WI38 (cell line): Measurements from ENCODE around the gene FLT3.

ENCODE experiments used
- H3K4me3 ChIP-seq: 2 replicates; pipeline ENCODE4 v1.5.1; 2011; ENCODE audit warnings: low read depth, mild to moderate bottlenecking, control low read depth, low read length
- CTCF ChIP-seq: IDR thresholded peaks from 2 replicates; pipeline ENCODE4 v1.5.1; 2012; ENCODE audit warnings: low read depth, mild to moderate bottlenecking, control low read depth, low read length

Gene FLT3

DNA sequence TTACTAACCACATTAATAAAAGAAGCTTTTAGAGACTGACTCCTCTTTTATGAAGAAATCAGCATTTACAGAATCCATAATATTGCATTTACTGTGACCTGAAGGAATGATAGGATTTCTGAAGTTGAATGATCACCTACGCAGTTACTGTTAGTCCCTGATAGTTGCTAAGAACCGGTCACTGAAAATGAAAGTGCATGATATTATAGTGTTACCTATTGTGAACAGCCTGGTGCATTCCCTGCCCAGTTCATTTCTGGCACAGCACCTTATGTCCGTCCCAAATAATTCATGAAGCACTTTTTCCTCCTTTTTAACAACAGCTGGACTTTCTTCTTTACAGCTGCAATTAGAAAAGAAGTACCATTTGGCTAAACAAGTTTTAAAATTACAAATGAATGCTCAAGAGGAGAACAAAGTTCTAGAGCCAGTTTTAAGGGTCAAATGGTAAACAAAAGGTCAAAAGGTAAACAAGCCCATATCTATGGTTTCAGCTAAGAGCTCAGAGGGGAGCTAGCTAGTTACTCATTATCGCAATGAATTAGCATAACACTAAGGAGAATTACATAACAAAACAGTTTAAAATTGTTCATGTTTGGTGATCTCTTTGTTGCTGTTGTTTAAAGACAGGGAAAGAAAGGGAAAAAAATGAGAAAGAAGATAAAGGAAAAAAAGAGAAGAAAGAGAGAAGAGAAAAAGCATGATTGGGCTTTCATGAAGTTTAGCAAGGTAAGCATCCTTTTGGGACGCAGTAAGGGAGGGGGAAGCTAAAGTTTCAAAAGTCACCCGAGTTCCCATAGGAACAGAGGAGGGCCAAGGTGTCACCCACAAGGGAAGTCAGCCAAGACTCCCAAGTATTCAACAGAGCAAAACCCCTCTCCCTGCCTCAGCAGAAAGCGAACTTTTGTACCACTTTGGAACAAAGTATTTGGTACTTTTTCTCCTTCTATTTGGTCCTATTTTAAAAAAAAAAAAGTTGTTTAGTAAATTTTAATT lies 50.2 kb downstream of the FLT3 start:
- no peak overlapping the region for H3K4me3 ChIP-seq
- TF ChIP-seq CTCF = no peak

GRCh38 chr13:28049215-28049614 lies 51.2 kb downstream of the FLT3 start:
- no peak for TF ChIP-seq CTCF
- no peak overlapping the region for H3K4me3 ChIP-seq

DNA sequence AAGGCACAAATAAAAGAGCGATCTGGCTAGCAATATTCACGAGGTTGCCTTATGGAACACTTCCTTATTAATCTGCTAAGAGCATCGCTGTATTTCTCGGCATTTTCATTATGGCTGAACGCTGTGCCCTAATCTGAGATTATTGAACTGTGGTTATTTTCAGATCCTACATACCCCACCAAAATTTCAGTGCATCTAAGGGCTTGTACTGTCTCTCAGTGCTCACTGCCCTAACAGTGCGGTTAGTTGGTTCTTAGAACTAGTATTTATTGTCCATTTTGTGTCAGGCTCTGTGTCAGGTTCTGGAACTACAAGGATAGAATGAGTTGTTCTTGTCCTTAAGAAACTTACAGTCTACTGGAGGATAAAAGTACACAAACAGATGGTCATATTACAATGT lies 51.6 kb downstream of the FLT3 start:
- no peak overlapping the region for H3K4me3 ChIP-seq
- TF ChIP-seq CTCF = no peak

DNA sequence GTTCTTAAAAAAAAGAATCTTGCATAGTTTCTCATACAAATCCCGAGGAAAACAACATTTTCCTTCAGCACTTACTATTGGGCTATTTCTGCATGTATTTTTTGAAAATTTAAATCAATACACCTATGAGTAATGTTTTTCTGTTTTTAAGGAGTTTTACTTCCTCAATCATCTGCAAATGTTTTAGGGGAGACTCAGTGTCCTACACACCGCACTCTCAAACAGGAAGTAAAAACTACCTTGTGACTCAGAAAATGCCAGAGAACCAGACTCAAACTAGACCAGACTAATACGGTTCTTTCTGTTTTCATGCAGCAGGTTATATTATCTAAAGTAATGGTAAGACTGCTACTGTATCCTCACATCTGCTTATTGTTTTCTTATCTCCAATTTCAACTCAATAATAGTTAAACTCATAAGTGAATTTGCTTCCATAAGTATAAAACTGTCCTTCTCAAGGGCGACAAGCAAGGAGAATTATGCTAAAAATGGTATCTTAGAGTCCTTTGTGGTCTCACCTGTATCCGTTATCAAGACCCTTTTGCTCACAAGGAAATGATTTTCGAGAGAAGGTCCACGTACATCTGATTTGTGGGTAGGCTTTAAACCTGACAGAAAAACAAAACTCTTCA lies 52.5 kb downstream of the FLT3 start:
- H3K4me3 ChIP-seq = no peak overlapping the region
- TF ChIP-seq CTCF = no peak

DNA sequence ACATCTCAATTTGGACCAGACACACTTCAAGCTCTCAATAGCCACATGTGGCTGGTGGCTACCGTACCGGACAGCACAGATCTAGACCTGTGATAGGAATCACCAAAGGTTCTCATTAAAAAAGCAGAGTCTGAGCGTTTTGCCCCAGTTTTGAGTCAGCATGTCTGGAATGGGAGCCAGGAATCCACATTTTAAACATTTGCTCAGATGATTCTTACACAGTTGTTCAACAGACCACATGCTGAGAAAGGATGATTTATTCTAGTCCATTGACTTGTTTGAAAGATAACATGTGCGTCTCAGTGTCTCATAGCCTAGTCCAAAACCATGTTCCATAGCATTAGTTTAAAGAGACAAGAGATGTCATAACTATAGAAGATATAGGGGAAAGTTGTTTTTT lies 53.4 kb downstream of the FLT3 start:
- TF ChIP-seq CTCF = no peak
- H3K4me3 ChIP-seq = no peak overlapping the region

GRCh38 chr13:28045861-28046260 lies 54.5 kb downstream of the FLT3 start:
- no peak for TF ChIP-seq CTCF
- H3K4me3 ChIP-seq = no peak overlapping the region

- no peak overlapping the region for H3K4me3 ChIP-seq
- TF ChIP-seq CTCF = no peak
These were observed 55.8 kb downstream of the FLT3 start for GRCh38 chr13:28044608-28045007.
